ENCODE measurements around the gene FAM181B. TPM values are rescaled to one million over a fixed set of nuclear protein-coding genes. Genes with fewer than 3 reads are reported as not detected.

FAM181B gene
- total RNA-seq, 5 donors from 2014 or later (not counting 1 experiment from before 2014, with no cell fraction given): 0.18 TPM; not detected in 4

- POLR2A ChIA-PET: interaction anchor here in 1 of 2 donors (1.0 kb wide), 1 partner anchor 10 kb away, joined by 3 read pairs; no protein-coding TSS in a partner anchor
- peaks cover 15 to 21% of the 10 kb centered on the region in 2 experiments for H3K27me3 ChIP-seq (replicated peaks in 1 of 2; ENCODE audit: control insufficient read depth in 2 of 2, extremely low read depth in 1 of 2, insufficient read depth in 2 of 2, low read length in 1 of 2)
- no peak overlapping the region for H3K27ac ChIP-seq (ENCODE audit: low read length)
- Mint-ChIP-seq H3K27ac (no peak overlapping the region), H3K4me3 (no peak overlapping the region), H3K9me3 (no peaks in the 10 kb centered on the region), H3K36me3 (no peaks in the 10 kb centered on the region), H3K27me3 (peaks cover 41 to 44% of the 10 kb centered on the region in 2 donors), H3K4me1 (peaks cover 0 to 6% (median 0%) of the 10 kb centered on the region in 3 donors)
- no peaks in the 10 kb centered on the region for H3K9me3 ChIP-seq
- DNase-seq (no peak), ATAC-seq (replicated peaks in 1 of 4) (no peak)
- H3K36me3 ChIP-seq (ENCODE audit: control insufficient read depth in 2 of 2, extremely low read depth in 1 of 2, insufficient read depth in 1 of 2, low read length in 1 of 2): no peaks in the 10 kb centered on the region
- 100% methylated on average over 1 of the region's 4 CpGs for WGBS (ENCODE audit: insufficient coverage)
- H3K4me3 ChIP-seq (ENCODE audit: control insufficient read depth in 1 of 2, extremely low read depth in 1 of 2, low read length in 1 of 2): no peak overlapping the region
- peaks cover 0 to 6% of the 10 kb centered on the region in 2 experiments for H3K4me1 ChIP-seq (ENCODE audit: control insufficient read depth in 1 of 2, extremely low read depth in 1 of 2, insufficient read depth in 2 of 2, low read length in 2 of 2)
- CTCF ChIA-PET: no interaction called here
These were observed 4.4 kb upstream of the FAM181B start for GRCh38 chr11:82738091-82738490.

DNA sequence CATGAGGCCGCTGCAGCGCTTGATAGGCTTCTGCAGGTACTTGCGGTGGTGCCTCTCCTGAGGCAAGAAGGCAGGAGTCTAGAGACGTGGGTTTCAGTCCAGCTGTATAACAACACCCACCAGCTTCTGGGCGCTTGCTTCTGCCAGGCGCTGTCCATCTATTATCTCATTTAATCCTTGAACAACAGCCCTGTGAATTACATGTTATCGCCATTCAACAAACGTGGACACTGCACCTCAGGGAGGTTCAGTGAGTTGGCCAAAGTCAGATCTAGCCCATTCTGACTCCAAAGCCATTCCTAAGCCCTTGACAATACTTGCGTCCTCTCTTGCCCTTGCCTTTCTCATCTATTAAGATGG lies 436 bp upstream of the FAM181B start:
- WGBS (ENCODE audit: insufficient coverage): 60% methylated on average over 7 of the region's 9 CpGs
- DNase-seq (no peak), ATAC-seq (replicated peaks in 1 of 4) (peak in 1 of 4 experiments; percentile 4)
- H3K9me3 Mint-ChIP-seq: no peaks in the 10 kb centered on the region
- Histone ChIP-seq H3K36me3 (ENCODE audit: control insufficient read depth in 2 of 2, extremely low read depth in 1 of 2, insufficient read depth in 1 of 2, low read length in 1 of 2) (no peaks in the 10 kb centered on the region), H3K27me3 (replicated peaks in 1 of 2; ENCODE audit: control insufficient read depth in 2 of 2, extremely low read depth in 1 of 2, insufficient read depth in 2 of 2, low read length in 1 of 2) (peaks cover 30 to 34% of the 10 kb centered on the region in 2 experiments), H3K27ac (ENCODE audit: low read length) (no peak overlapping the region), H3K9me3 (no peaks in the 10 kb centered on the region), H3K4me1 (ENCODE audit: control insufficient read depth in 1 of 2, extremely low read depth in 1 of 2, insufficient read depth in 2 of 2, low read length in 2 of 2) (peaks cover 0 to 19% of the 10 kb centered on the region in 2 experiments), H3K4me3 (ENCODE audit: control insufficient read depth in 1 of 2, extremely low read depth in 1 of 2, low read length in 1 of 2) (peak overlapping the region in 1 of 2 donors; percentile 77)
- peaks cover 59 to 65% of the 10 kb centered on the region in 2 donors for H3K27me3 Mint-ChIP-seq
- H3K4me1 Mint-ChIP-seq: peaks cover 7 to 18% (median 16%) of the 10 kb centered on the region in 3 donors
- H3K4me3 Mint-ChIP-seq: peak overlapping the region; percentile 49 to 69 (median 56)
- H3K27ac Mint-ChIP-seq: no peak overlapping the region
- H3K36me3 Mint-ChIP-seq: no peaks in the 10 kb centered on the region
- CTCF ChIA-PET: interaction anchor here in 1 of 2 donors (0.6 to 0.9 kb wide), 4 partner anchors 21 to 548 kb away, joined by 3 to 6 read pairs (median 4); no protein-coding TSS in a partner anchor
- POLR2A ChIA-PET: no interaction called here

DNA sequence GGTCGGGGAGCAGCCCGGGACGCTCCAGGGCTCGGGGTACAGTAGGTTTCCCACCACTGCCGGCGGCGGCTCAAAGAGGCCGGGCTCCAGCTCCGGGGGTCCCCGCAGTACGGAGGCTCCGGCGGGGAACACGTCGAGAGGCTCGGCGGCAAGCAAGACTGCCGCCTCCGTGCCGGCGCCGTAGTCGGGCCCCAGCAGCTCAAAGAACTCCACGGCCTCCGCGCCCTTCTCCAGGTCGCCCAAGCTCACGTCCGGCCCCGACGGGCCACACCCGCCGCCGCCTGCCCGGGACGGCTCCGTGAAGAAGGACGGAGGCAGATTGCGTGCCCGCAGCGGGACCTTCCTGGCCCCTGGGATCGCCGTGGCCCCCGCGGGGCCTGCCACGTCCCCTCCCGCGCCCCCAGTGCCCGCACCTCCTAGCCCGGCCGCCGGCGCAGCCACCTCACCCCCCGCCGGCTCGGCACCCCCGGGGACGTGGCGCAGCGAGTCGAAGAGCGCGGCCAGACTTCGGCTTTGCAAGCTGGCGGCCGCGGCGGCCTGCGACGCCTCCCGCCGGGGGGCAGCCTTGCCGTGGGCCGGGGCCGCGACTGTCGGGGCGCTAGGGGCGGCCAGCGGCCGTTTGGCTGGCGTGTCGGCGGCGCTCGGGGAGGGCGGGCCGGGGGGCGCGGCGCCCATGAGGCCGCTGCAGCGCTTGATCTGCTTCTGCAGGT lies 775 bp downstream of the FAM181B start:
- peak overlapping the region; percentile 36 to 77 for H3K4me3 ChIP-seq (ENCODE audit: control insufficient read depth in 1 of 2, extremely low read depth in 1 of 2, low read length in 1 of 2)
- ChIA-PET POLR2A (no interaction called here), CTCF (no interaction called here)
- Mint-ChIP-seq H3K36me3 (no peaks in the 10 kb centered on the region), H3K9me3 (no peaks in the 10 kb centered on the region), H3K27ac (no peak overlapping the region), H3K27me3 (peaks cover 58 to 60% of the 10 kb centered on the region in 2 donors), H3K4me1 (peaks cover 7 to 18% (median 16%) of the 10 kb centered on the region in 3 donors), H3K4me3 (peak overlapping the region; percentile 66 to 69 (median 68))
- no peak overlapping the region for H3K27ac ChIP-seq (ENCODE audit: low read length)
- peak in 5 of 35 experiments; percentile 2 to 18 (median 9) for DNase-seq
- H3K27me3 ChIP-seq (replicated peaks in 1 of 2; ENCODE audit: control insufficient read depth in 2 of 2, extremely low read depth in 1 of 2, insufficient read depth in 2 of 2, low read length in 1 of 2): peaks cover 31 to 36% of the 10 kb centered on the region in 2 experiments
- 5% methylated on average over 93 of the region's 93 CpGs for WGBS (ENCODE audit: insufficient coverage)
- no peaks in the 10 kb centered on the region for H3K36me3 ChIP-seq (ENCODE audit: control insufficient read depth in 2 of 2, extremely low read depth in 1 of 2, insufficient read depth in 1 of 2, low read length in 1 of 2)
- peak; percentile 22 to 49 (median 40) for ATAC-seq (replicated peaks in 1 of 4)
- H3K9me3 ChIP-seq: no peaks in the 10 kb centered on the region
- H3K4me1 ChIP-seq (ENCODE audit: control insufficient read depth in 1 of 2, extremely low read depth in 1 of 2, insufficient read depth in 2 of 2, low read length in 2 of 2): peaks cover 0 to 19% of the 10 kb centered on the region in 2 experiments

DNA sequence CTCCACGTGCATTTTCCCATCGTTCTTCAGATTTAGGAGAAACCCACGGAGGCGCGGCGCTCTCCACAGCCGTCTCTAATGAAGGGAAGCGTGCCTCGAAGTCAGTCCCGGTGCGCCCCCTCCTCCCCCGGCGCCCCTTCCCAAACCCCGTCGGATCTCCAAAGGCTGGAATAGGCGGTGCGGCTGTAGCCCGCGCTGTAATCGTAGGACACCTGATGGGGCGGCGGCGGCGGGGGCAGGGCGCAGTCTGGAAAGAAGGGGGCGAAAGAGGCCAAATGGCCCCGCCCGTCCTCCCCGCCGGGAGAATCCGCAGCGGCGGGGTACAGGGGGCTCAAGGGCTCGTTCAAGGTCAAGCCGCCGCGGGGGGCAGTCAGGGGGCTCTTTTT lies 1.3 kb downstream of the FAM181B start:
- no peaks in the 10 kb centered on the region for H3K9me3 ChIP-seq
- ChIA-PET CTCF (no interaction called here), POLR2A (no interaction called here)
- DNase-seq (no peak), ATAC-seq (replicated peaks in 1 of 4) (no peak)
- H3K27me3 ChIP-seq (replicated peaks in 1 of 2; ENCODE audit: control insufficient read depth in 2 of 2, extremely low read depth in 1 of 2, insufficient read depth in 2 of 2, low read length in 1 of 2): peaks cover 29 to 38% of the 10 kb centered on the region in 2 experiments
- peak overlapping the region in 1 of 2 donors; percentile 77 for H3K4me3 ChIP-seq (ENCODE audit: control insufficient read depth in 1 of 2, extremely low read depth in 1 of 2, low read length in 1 of 2)
- Mint-ChIP-seq H3K4me3 (peak overlapping the region; percentile 11 to 59 (median 29)), H3K4me1 (peaks cover 7 to 18% (median 16%) of the 10 kb centered on the region in 3 donors), H3K9me3 (no peaks in the 10 kb centered on the region), H3K36me3 (no peaks in the 10 kb centered on the region), H3K27me3 (peaks cover 56 to 62% of the 10 kb centered on the region in 2 donors), H3K27ac (no peak overlapping the region)
- WGBS (ENCODE audit: insufficient coverage): 9% methylated on average over 33 of the region's 37 CpGs
- H3K27ac ChIP-seq (ENCODE audit: low read length): no peak overlapping the region
- peaks cover 0 to 19% of the 10 kb centered on the region in 2 experiments for H3K4me1 ChIP-seq (ENCODE audit: control insufficient read depth in 1 of 2, extremely low read depth in 1 of 2, insufficient read depth in 2 of 2, low read length in 2 of 2)
- H3K36me3 ChIP-seq (ENCODE audit: control insufficient read depth in 2 of 2, extremely low read depth in 1 of 2, insufficient read depth in 1 of 2, low read length in 1 of 2): no peaks in the 10 kb centered on the region

DNA sequence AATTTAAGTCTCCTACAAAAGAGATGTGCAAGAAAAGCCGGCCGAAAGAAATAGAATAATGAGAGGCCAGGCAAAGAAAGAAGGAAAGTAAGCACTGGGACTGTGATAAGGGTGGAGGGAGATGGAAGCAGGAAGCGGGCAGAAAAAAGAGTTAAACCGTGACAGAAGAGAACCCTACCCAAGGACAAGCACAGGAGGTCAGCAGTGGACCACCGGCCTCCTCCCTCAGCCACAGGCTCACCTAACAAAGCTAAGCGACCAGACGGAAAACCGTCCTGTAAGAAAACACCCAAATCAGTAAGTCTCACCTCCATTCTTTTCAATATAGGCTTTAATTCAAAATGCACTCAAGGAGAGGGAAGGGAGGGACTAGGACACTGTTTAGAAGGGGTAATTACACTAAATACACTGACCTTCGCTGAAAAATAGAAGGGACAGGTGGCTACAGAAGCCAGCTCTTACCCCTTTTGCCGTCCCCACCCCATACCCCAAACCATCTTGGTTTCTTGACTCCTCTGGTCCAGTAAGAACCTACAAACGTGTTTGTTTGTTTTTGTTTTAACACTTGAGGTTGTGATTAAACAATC lies 1.9 kb downstream of the FAM181B start:
- H3K27ac ChIP-seq (ENCODE audit: low read length): no peak overlapping the region
- H3K9me3 Mint-ChIP-seq: no peaks in the 10 kb centered on the region
- ChIA-PET CTCF (interaction anchor here (0.8 to 0.9 kb wide), 2 partner anchors 12 to 32 kb away, joined by 3 read pairs; no protein-coding TSS in a partner anchor), POLR2A (no interaction called here)
- peak overlapping the region; percentile 11 to 59 (median 29) for H3K4me3 Mint-ChIP-seq
- no peak for ATAC-seq (replicated peaks in 1 of 4)
- peaks cover 0 to 19% of the 10 kb centered on the region in 2 experiments for H3K4me1 ChIP-seq (ENCODE audit: control insufficient read depth in 1 of 2, extremely low read depth in 1 of 2, insufficient read depth in 2 of 2, low read length in 2 of 2)
- H3K9me3 ChIP-seq: no peaks in the 10 kb centered on the region
- peaks cover 56 to 67% of the 10 kb centered on the region in 2 donors for H3K27me3 Mint-ChIP-seq
- H3K36me3 Mint-ChIP-seq: no peaks in the 10 kb centered on the region
- DNase-seq: no peak
- H3K36me3 ChIP-seq (ENCODE audit: control insufficient read depth in 2 of 2, extremely low read depth in 1 of 2, insufficient read depth in 1 of 2, low read length in 1 of 2): no peaks in the 10 kb centered on the region
- H3K27me3 ChIP-seq (replicated peaks in 1 of 2; ENCODE audit: control insufficient read depth in 2 of 2, extremely low read depth in 1 of 2, insufficient read depth in 2 of 2, low read length in 1 of 2): peaks cover 32 to 40% of the 10 kb centered on the region in 2 experiments
- 30% methylated on average over 2 of the region's 11 CpGs for WGBS (ENCODE audit: insufficient coverage)
- H3K27ac Mint-ChIP-seq: no peak overlapping the region
- no peak overlapping the region for H3K4me3 ChIP-seq (ENCODE audit: control insufficient read depth in 1 of 2, extremely low read depth in 1 of 2, low read length in 1 of 2)
- peaks cover 7 to 18% (median 16%) of the 10 kb centered on the region in 3 donors for H3K4me1 Mint-ChIP-seq

DNA sequence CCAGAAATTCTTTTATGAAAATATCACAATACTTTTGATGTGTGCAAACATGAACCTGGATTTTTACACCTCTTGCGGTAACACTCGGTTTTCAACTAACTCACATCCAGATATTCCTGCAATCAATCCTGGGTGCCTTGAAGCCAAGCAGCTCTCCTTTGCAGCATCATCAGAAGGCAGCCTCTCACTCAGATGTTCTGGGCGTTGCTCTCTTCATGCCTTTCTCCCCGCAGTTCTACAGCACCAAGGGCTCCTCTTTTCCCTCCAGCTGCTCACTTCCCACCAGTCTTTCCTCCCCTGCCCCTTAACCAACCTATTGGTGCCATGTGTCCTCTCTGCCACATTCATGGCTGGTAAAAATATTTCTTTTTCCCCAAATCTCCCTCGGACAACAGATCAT lies 2.9 kb downstream of the FAM181B start:
- DNase-seq: no peak
- Mint-ChIP-seq H3K27ac (no peak overlapping the region), H3K4me1 (peaks cover 7 to 18% (median 16%) of the 10 kb centered on the region in 3 donors), H3K36me3 (no peaks in the 10 kb centered on the region), H3K9me3 (no peaks in the 10 kb centered on the region), H3K27me3 (peaks cover 60 to 70% of the 10 kb centered on the region in 2 donors), H3K4me3 (peak overlapping the region in 1 of 3 donors; percentile 59)
- CTCF ChIA-PET: interaction anchor here (0.6 to 0.9 kb wide), 3 partner anchors 11 to 330 kb away, joined by 3 read pairs; no protein-coding TSS in a partner anchor
- POLR2A ChIA-PET: no interaction called here
- H3K4me3 ChIP-seq (ENCODE audit: control insufficient read depth in 1 of 2, extremely low read depth in 1 of 2, low read length in 1 of 2): no peak overlapping the region
- H3K4me1 ChIP-seq (ENCODE audit: control insufficient read depth in 1 of 2, extremely low read depth in 1 of 2, insufficient read depth in 2 of 2, low read length in 2 of 2): peaks cover 0 to 19% of the 10 kb centered on the region in 2 experiments
- H3K27ac ChIP-seq (ENCODE audit: low read length): no peak overlapping the region
- no peaks in the 10 kb centered on the region for H3K36me3 ChIP-seq (ENCODE audit: control insufficient read depth in 2 of 2, extremely low read depth in 1 of 2, insufficient read depth in 1 of 2, low read length in 1 of 2)
- WGBS (ENCODE audit: insufficient coverage): 40% methylated on average over 5 of the region's 5 CpGs
- ATAC-seq (replicated peaks in 1 of 4): no peak
- H3K9me3 ChIP-seq: no peaks in the 10 kb centered on the region
- H3K27me3 ChIP-seq (replicated peaks in 1 of 2; ENCODE audit: control insufficient read depth in 2 of 2, extremely low read depth in 1 of 2, insufficient read depth in 2 of 2, low read length in 1 of 2): peaks cover 30 to 40% of the 10 kb centered on the region in 2 experiments
